SU-DHL-6 (cell line): ENCODE data around the gene CAMK1D.

Source experiments
- EZH2phosphoT487 ChIP-seq: fragments of 200-600 bp; sonication (generic), shearing (Covaris generic); conservative IDR thresholded peaks from 2 replicates; pipeline ENCODE4 v1.6.1; 2018; ENCODE audit warnings: mild to moderate bottlenecking, antibody characterized with exemption, low read length, moderate library complexity, mixed read lengths
- TF ChIP-seq, protein P1 (sequence below): fragments of 200-600 bp; sonication (generic); IDR thresholded peaks from one replicate; pipeline ENCODE4 v1.5.1; 2017; ENCODE audit warnings: antibody characterized with exemption, mild to moderate bottlenecking, low read length, moderate library complexity; ENCODE audit not compliant: insufficient read depth, poor library complexity, severe bottlenecking

DNA sequence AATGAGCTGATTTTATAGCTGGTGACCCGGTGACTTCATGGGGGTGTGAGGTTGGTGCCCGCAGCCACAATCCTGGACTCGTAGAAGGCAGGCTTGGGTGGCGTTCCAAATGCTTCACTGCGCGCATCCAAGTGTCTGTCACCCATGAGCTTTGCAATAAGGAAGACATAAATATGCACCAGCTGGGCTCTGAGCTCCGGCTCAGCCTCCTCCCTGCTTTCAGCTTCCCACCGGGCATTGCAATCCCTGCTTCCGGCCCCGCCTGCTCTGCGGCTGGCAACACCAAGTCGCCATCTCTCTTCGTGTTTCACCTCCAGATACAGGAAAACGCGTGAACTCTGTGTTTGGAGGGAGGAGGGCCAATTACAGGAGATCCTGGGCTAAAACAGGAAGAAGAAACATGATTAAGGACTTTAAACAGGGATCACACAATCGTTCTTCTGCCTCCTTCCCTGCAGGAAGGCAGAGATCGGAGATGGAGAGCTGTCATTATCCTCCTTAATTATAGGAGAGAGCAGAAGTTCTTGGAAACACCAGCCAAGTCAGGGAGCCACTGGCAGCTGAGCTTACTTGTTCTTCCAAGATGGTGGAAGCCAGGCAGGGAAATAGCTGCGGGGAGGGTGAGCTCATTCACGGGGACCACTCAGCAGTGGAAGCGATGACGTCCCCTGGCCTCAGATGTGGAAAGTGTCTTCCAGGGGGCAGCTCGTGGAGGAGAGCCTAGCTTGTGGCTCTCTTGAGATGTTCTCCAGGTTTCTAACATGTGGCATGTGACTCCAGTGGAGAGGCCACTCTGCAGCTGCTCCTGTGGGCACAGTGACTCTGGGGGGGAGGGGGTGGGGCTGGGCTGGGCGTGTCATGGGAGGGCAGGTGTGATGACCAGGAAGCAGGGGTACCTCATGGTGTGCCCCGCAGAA, 134.9 kb downstream of the CAMK1D start:
- TF ChIP-seq, protein P1, sequence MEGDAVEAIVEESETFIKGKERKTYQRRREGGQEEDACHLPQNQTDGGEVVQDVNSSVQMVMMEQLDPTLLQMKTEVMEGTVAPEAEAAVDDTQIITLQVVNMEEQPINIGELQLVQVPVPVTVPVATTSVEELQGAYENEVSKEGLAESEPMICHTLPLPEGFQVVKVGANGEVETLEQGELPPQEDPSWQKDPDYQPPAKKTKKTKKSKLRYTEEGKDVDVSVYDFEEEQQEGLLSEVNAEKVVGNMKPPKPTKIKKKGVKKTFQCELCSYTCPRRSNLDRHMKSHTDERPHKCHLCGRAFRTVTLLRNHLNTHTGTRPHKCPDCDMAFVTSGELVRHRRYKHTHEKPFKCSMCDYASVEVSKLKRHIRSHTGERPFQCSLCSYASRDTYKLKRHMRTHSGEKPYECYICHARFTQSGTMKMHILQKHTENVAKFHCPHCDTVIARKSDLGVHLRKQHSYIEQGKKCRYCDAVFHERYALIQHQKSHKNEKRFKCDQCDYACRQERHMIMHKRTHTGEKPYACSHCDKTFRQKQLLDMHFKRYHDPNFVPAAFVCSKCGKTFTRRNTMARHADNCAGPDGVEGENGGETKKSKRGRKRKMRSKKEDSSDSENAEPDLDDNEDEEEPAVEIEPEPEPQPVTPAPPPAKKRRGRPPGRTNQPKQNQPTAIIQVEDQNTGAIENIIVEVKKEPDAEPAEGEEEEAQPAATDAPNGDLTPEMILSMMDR, result no peak
- TF ChIP-seq EZH2phosphoT487, result no peak
